HG03469 (cell line): ENCODE data around the gene BUD23.

Source experiments
- ATAC-seq: cut with Tn5 transposase; IDR thresholded peaks from one replicate; pipeline ENCODE4 v1.9.1; 2021; ENCODE audit warnings: mild to moderate bottlenecking, moderate library complexity, moderate number of reproducible peaks; ENCODE audit not compliant: unreplicated experiment

Gene BUD23

GRCh38 chr7:73738612-73739386, 55.4 kb downstream of the BUD23 start, which contains the start of gene ABHD11:
Gene ABHD11 (minus strand): TSS chr7:73738802. CDS start chr7:73738770, 32 bp downstream.
- ATAC-seq = peak; percentile 74

- no peak for ATAC-seq
These were observed 56.0 kb downstream of the BUD23 start for GRCh38 chr7:73739387-73739767.

- ATAC-seq = no peak
These were observed 56.8 kb downstream of the BUD23 start for GRCh38 chr7:73740212-73740611.

GRCh38 chr7:73740771-73741170, 57.4 kb downstream of the BUD23 start:
- no peak for ATAC-seq

- ATAC-seq = no peak
These were observed 58.2 kb downstream of the BUD23 start for GRCh38 chr7:73741600-73741999.

GRCh38 chr7:73742338-73742752, 58.9 kb downstream of the BUD23 start:
- no peak for ATAC-seq

- no peak for ATAC-seq
These were observed 59.6 kb downstream of the BUD23 start for GRCh38 chr7:73742753-73743641.

- no peak for ATAC-seq
These were observed 63.0 kb downstream of the BUD23 start for GRCh38 chr7:73746378-73746777.
